DLD1 (cell line): Measurements from ENCODE around the gene PIGU.
"Not testable (repeated sequence)": the region's sequence is repeated elsewhere in the genome, so short reads cannot be mapped to it uniquely, and the experiment has no call there.

Experiments used
- in situ Hi-C: cut with HindIII; loops from 2 replicates; pipeline ENCODE4 v1.10.0; 2017; ENCODE audit warnings: low sequenced_read_pairs

The PIGU gene

GRCh38 chr20:34537651-34538050, 139.2 kb downstream of the PIGU start:
- in situ Hi-C loops, result loop anchor here (10.0 kb wide), 1 partner anchor 353 kb away; no protein-coding TSS in a partner anchor

GRCh38 chr20:34536798-34537394, 140.0 kb downstream of the PIGU start:
- in situ Hi-C loops, result loop anchor here (10.0 kb wide), 1 partner anchor 352 kb away; no protein-coding TSS in a partner anchor

GRCh38 chr20:34535857-34536256, 141.0 kb downstream of the PIGU start:
- in situ Hi-C loops, result loop anchor here (10.0 kb wide), 1 partner anchor 351 kb away; no protein-coding TSS in a partner anchor

GRCh38 chr20:34535301-34535840, 141.5 kb downstream of the PIGU start:
- in situ Hi-C loops, result loop anchor here (10.0 kb wide), 1 partner anchor 351 kb away; no protein-coding TSS in a partner anchor

GRCh38 chr20:34534391-34535165, 142.3 kb downstream of the PIGU start:
- in situ Hi-C loops, result loop anchor here (10.0 kb wide), 1 partner anchor 350 kb away; no protein-coding TSS in a partner anchor

GRCh38 chr20:34532756-34533155, 144.1 kb downstream of the PIGU start:
- in situ Hi-C loops, result loop anchor here (10.0 kb wide), 1 partner anchor 348 kb away; no protein-coding TSS in a partner anchor

DNA sequence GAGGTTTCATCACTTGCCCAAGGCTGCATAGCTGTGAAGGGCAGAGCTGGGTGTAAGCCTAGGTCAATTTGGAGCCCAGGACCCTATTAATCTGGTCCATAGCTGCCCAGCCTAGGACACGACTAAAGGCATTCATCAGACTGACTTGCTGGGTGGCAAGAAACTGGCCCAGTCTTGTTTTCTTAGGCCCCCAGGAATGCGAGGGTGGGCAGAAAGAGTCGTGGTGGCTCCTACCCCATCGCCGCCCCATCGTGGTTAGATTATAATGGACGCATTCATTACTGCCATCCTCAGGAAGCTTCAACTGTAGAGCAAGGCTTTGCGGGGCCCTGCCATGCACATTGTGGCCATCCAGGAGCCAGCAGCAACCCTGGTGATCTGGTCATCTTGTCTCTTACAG, 144.6 kb downstream of the PIGU start:
- in situ Hi-C loops, result loop anchor here (10.0 kb wide), 1 partner anchor 348 kb away; no protein-coding TSS in a partner anchor

DNA sequence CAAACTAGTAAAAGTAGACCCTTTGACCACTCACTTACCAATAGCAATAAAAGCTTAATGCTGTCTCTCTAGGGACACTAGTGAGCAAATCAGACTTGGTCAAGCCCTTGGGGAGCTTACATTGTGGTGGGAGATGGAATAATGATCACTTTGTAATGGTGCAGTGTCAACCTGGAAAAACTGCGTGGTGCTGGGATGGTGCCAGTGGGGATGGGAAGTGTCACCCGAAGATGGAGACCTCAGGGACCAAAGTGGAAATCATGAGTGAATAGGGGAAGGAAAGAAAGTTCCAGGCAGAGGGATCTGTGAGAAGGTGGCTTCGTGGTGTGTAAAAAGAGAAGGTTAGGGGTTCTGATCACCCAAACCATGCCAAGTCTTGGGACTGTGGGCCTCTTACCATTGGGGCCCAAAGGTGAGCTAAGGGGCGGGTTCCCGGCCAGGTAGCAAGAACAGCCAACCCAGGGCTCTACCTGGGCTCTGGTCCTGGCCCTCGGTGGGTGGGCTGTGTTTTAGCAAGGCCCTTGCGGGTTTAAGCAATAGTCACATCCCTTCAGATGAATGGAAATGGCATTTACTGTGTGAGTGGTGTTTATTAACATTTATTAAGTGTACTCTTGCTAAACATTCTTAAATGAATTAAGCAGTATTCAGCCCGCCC, 145.2 kb downstream of the PIGU start:
- in situ Hi-C loops, result loop anchor here (10.0 kb wide), 1 partner anchor 347 kb away; no protein-coding TSS in a partner anchor

GRCh38 chr20:34530342-34530741, 146.6 kb downstream of the PIGU start:
- in situ Hi-C loops, result loop anchor here (10.0 kb wide), 1 partner anchor 346 kb away; no protein-coding TSS in a partner anchor

DNA sequence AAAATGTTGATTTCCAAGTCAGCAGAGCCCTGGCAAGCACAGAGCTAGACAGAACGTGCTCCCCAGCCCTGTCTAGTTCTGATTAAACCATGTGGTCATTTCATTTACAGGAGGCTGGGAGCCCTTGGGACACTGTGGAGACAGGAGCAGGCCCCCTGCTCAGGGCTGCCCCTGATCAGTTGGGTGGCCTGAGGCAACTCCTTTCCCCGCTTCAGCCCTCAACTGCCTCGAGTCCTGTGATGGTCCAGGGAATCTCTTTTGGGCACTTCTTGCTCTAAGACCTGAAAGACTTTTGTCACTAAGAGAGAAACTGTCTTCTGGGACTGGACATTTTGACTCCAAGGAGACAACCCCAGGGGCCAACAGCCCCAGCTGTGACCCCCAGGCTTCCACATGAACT, 147.2 kb downstream of the PIGU start:
- in situ Hi-C loops, result loop anchor here (10.0 kb wide), 1 partner anchor 345 kb away; no protein-coding TSS in a partner anchor

DNA sequence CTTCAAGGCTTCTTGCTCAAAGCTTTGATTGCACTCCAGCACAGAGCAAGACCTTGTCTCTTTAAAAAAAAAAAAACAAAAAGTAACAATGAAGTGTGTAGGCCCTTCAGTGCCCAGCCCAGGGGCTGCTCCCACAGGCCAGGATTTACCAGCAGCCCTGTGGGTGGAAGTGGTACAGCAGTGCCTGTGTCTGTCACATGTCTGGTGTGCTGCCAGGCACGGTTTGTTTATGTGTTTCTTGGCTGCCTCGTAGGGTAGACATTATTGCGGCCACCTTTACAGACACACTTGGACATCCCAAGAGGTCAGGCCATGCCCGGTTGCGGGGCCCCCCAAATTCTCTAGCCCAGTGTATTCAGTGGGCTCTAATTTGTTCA, 148.0 kb downstream of the PIGU start:
- in situ Hi-C loops, result no loop called here

DNA sequence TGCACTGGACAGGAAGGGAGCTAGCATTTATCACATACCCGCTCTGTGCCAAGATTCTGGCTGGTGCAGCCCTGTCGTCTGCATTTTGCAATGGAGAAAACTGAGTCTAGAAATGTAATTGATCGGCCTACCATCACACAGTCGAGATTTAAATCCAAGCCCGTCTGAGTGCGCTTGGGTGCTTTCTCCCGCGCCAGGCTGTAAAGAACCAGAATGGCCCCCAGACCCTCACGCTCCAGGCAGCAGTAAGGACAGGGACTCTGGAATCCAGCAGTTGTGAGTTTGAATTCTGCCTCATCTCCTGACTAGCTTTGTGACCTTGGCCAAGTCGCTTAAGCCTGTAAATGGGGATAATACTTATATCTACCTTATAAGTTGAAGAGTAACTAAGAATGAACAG, 149.9 kb downstream of the PIGU start:
- in situ Hi-C loops, result no loop called here

GRCh38 chr20:34526466-34526865, 150.4 kb downstream of the PIGU start:
- in situ Hi-C loops, result no loop called here

DNA sequence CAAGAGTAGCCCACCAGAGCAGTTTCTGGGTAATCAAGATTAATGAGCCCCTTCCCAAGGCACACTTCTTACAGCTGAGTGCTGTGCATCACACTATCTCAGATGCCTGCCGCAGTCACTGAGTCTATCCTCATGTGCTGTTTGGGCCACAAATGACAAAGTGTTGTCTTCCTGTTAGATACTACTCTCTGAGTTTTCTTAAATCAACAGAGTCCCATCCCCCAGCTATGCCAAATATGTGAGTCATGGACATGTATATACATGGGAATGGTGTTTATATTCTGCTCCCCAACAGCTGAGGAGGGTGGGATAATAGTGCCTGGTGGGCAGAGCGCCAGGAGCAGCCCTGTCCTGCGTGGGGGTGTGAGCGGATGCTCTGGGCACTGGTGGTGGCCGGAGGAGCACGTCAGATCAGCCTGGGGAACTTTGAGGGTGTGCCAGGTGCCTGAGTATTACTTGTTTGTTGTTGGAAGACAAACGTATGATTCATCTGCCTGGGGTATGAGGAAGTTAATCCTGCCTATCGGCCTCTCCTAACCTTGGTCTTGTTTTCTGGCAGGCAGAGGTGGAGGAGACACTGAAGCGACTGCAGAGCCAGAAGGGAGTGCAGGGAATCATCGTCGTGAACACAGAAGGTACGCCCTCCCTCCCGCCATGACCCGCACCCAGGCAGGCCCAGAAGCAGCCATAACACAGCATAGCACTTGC, 151.0 kb downstream of the PIGU start:
- in situ Hi-C loops, result no loop called here

GRCh38 chr20:34525342-34525708, 151.6 kb downstream of the PIGU start:
- in situ Hi-C loops, result no loop called here

GRCh38 chr20:34524426-34524825, 152.5 kb downstream of the PIGU start:
- in situ Hi-C loops, result no loop called here

DNA sequence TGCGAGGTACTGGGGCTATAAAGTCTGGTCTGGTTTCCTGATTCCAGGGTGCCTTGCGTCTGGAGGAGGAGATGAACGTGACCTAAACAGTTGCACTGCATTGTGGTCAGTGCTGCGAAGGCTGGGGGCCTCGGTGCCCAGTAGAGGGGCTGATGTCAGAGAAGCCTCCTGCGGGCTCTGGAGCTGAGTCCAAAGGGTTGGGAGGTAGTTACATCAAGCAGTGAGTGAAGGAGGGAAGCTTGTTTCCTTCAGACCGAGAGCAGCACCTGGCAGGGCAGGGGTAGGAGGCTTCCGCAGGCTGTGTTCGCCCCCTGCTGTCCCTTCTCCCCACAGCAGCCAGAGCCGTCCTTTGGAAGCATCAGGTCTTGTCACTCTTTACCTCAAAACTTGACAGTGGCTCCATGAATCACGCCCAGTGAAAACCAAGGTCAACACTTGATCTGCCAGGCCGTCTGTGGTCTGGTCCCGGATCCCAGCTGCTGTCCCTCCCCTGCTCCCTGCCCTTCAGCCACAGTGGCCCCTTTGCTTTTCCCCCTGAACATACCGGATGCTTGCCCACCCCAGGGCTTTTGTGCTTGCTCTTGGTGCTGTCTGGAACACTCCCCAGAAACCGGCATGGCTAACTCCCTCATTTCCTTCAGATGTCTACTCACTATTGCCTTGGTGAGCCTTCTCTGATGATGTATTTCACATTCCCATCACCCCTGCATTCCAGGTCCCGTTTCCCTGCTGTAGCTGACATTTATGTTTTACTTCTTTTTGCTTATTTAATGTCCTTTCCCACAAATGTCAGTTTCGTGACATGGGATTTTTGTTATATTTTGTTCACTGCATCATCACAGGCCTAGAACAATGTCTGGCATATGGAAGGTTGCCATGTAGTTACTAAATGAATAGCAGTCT, 153.7 kb downstream of the PIGU start:
- in situ Hi-C loops, result no loop called here

DNA sequence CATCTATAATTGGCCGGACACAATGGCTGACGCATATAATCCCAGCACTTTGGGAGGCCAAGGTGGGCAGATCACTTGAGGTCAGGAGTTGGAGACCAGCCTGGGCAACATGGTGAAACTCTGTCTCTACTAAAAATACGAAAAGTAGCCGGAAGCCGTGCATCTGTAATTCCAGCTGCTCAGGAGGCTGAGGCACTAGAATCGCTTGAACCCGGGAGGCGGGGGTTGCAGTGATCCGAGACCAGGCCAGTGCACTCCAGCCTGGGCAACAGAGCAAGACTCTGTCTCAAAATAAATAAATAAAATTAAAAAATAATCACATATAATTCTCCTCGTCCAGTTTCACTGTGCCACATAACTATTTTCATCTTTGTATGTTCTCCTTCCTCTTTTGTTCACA, 157.1 kb downstream of the PIGU start:
- in situ Hi-C loops, result not testable (repeated sequence)

- in situ Hi-C loops, result not testable (repeated sequence)
Measured at GRCh38 chr20:34518863-34519262, 158.0 kb downstream of the PIGU start.
